Common myeloid progenitor, CD34-positive (primary cell): ENCODE data around the gene ERMAP.
"Not testable (repeated sequence)": the region's sequence is repeated elsewhere in the genome, so short reads cannot be mapped to it uniquely, and the experiment has no call there.

Experiments
- CTCF ChIA-PET: fragments of 350-600 bp; sonication (Branson Sonifier 250); formaldehyde crosslinking; loops from one replicate; lab custom pipeline; 2021; ENCODE audit warnings: antibody characterized with exemption; lab: Charles Lee
- POLR2A ChIA-PET: fragments of 350-600 bp; sonication (Branson Sonifier 250); formaldehyde crosslinking; loops from one replicate; lab custom pipeline; 2021; ENCODE audit warnings: antibody characterized with exemption; lab: Charles Lee
- DNase-seq, 3 donors: peaks; one replicate each; pipeline versions ENCODE4 v3.0.0 to v3.0.0-alpha.2; 2013
- H3K27ac ChIP-seq, 2 experiments: 1 replicate in 1 of 2; 2 replicates in 1 of 2; pipeline ENCODE4 v1.7.0; 2013; ENCODE audit warnings: inconsistent platforms in 2 of 2, low read length in 2 of 2, mild to moderate bottlenecking in 2 of 2, low read depth in 1 of 2, moderate library complexity in 1 of 2; ENCODE audit not compliant: severe bottlenecking in 2 of 2, insufficient read depth in 1 of 2, poor library complexity in 1 of 2
- H3K27me3 ChIP-seq, 5 experiments: replicated peaks in 2 of 5; 1 replicate in 3 of 5; 2 replicates in 2 of 5; pipeline versions ENCODE4 v1.6.1 to v1.7.0; 2013; ENCODE audit warnings: low read length in 4 of 5, mild to moderate bottlenecking in 2 of 5, moderate library complexity in 2 of 5, inconsistent platforms in 1 of 5; ENCODE audit not compliant: insufficient read depth in 5 of 5, control insufficient read depth in 4 of 5
- H3K36me3 ChIP-seq, 4 experiments: 1 replicate in 2 of 4; 2 replicates in 2 of 4; pipeline versions ENCODE4 v1.6.1 to v1.7.0; 2013; ENCODE audit warnings: low read length in 3 of 4, control low read depth in 1 of 4, mild to moderate bottlenecking in 1 of 4; ENCODE audit not compliant: control insufficient read depth in 4 of 4, insufficient read depth in 4 of 4
- H3K4me1 ChIP-seq, 4 experiments: 1 replicate in 3 of 4; 2 replicates in 1 of 4; pipeline versions ENCODE4 v1.6.1 to v1.7.1; 2013; ENCODE audit warnings: low read length in 3 of 4, mild to moderate bottlenecking in 3 of 4, control low read depth in 1 of 4, inconsistent platforms in 1 of 4, moderate library complexity in 1 of 4; ENCODE audit not compliant: control insufficient read depth in 4 of 4, insufficient read depth in 4 of 4; ENCODE audit errors: control extremely low read depth in 1 of 4
- H3K4me3 ChIP-seq, 7 experiments: 1 replicate in 4 of 7; 2 replicates in 3 of 7; pipeline versions ENCODE4 v1.5.1 to v1.7.0; 2013; ENCODE audit warnings: mild to moderate bottlenecking in 7 of 7, low read length in 6 of 7, moderate library complexity in 6 of 7, inconsistent platforms in 2 of 7, low read depth in 2 of 7, control low read depth in 1 of 7; ENCODE audit not compliant: insufficient read depth in 4 of 7, control insufficient read depth in 1 of 7; ENCODE audit errors: extremely low read depth in 1 of 7
- H3K9me3 ChIP-seq, 5 experiments: 1 replicate in 4 of 5; 2 replicates in 1 of 5; pipeline versions ENCODE4 v1.6.1 to v1.7.1; 2013; ENCODE audit warnings: low read length in 4 of 5, mild to moderate bottlenecking in 2 of 5, inconsistent platforms in 1 of 5, low read depth in 1 of 5, moderate library complexity in 1 of 5; ENCODE audit not compliant: control insufficient read depth in 4 of 5, insufficient read depth in 2 of 5; ENCODE audit errors: control extremely low read depth in 1 of 5
- WGBS: methylation state at CpG from one replicate; pipeline ENCODE4 v1.1.5; 2013; ENCODE audit not compliant: insufficient coverage; 5-methylcytosine and 5-hydroxymethylcytosine counted together

Gene ERMAP

GRCh38 chr1:42801832-42802473, 15.0 kb upstream of the ERMAP start:
- ChIA-PET CTCF (interaction anchor here (0.7 kb wide), 1 partner anchor 15 kb away, joined by 3 read pairs; the partner anchor contains the start of genes ERMAP and SVBP), POLR2A (no interaction called here)
- Histone ChIP-seq H3K27me3 (no peaks in the 10 kb centered on the region), H3K27ac (no peak overlapping the region), H3K9me3 (peaks cover 0 to 5% (median 0%) of the 10 kb centered on the region in 5 experiments), H3K4me1 (peaks cover 0 to 4% (median 0%) of the 10 kb centered on the region in 4 experiments), H3K36me3 (peaks cover 0 to 11% (median 6%) of the 10 kb centered on the region in 4 experiments), H3K4me3 (no peak overlapping the region)
- WGBS, result 100% methylated on average over 3 of the region's 8 CpGs
- DNase-seq, result no peak

GRCh38 chr1:42806171-42806570, 10.8 kb upstream of the ERMAP start:
- Histone ChIP-seq H3K27ac (no peak overlapping the region), H3K36me3 (peaks cover 2 to 12% (median 9%) of the 10 kb centered on the region in 4 experiments), H3K27me3 (no peaks in the 10 kb centered on the region), H3K4me3 (no peak overlapping the region), H3K9me3 (peaks cover 0 to 5% (median 0%) of the 10 kb centered on the region in 5 experiments), H3K4me1 (no peaks in the 10 kb centered on the region)
- no peak for DNase-seq
- CTCF ChIA-PET, result interaction anchor here (1.2 kb wide), 1 partner anchor 267 kb away, joined by 3 read pairs; no protein-coding TSS in a partner anchor
- POLR2A ChIA-PET, result no interaction called here

- H3K36me3 ChIP-seq, result peaks cover 2 to 12% (median 10%) of the 10 kb centered on the region in 4 experiments
- H3K4me3 ChIP-seq, result no peak overlapping the region
- no peaks in the 10 kb centered on the region for H3K4me1 ChIP-seq
- ChIA-PET CTCF (interaction anchor here (2.9 kb wide), 1 partner anchor 10 kb away, joined by 10 read pairs; the partner anchor contains the start of genes ERMAP and SVBP), POLR2A (no interaction called here)
- H3K9me3 ChIP-seq, result peaks cover 0 to 5% (median 0%) of the 10 kb centered on the region in 5 experiments
- no peak overlapping the region for H3K27ac ChIP-seq
- DNase-seq, result no peak
- 100% methylated on average over 1 of the region's 5 CpGs for WGBS
- no peaks in the 10 kb centered on the region for H3K27me3 ChIP-seq
Observed at GRCh38 chr1:42806593-42806992, 10.3 kb upstream of the ERMAP start.

GRCh38 chr1:42807056-42807668, 9.8 kb upstream of the ERMAP start:
- Histone ChIP-seq H3K4me1 (no peaks in the 10 kb centered on the region), H3K4me3 (no peak overlapping the region), H3K27me3 (no peaks in the 10 kb centered on the region), H3K27ac (no peak overlapping the region), H3K36me3 (peaks cover 2 to 12% (median 10%) of the 10 kb centered on the region in 4 experiments), H3K9me3 (peaks cover 0 to 5% (median 0%) of the 10 kb centered on the region in 5 experiments)
- CTCF ChIA-PET, result interaction anchor here (2.9 kb wide), 1 partner anchor 10 kb away, joined by 10 read pairs; the partner anchor contains the start of genes ERMAP and SVBP
- POLR2A ChIA-PET, result no interaction called here
- no peak for DNase-seq

- CTCF ChIA-PET, H3K36me3 ChIP-seq, H3K9me3 ChIP-seq, H3K4me3 ChIP-seq, DNase-seq, H3K27me3 ChIP-seq, POLR2A ChIA-PET, H3K27ac ChIP-seq: not testable (repeated sequence)
- peaks cover 10 to 21% (median 16%) of the 10 kb centered on the region in 4 experiments for H3K4me1 ChIP-seq
- WGBS, result no CpG with 5 or more reads among the region's 3 CpGs
Observed at GRCh38 chr1:42814815-42815214, 2.1 kb upstream of the ERMAP start.

GRCh38 chr1:42815941-42816584, 859 bp upstream of the ERMAP start:
- peaks cover 0 to 6% (median 1%) of the 10 kb centered on the region in 4 experiments for H3K36me3 ChIP-seq
- H3K4me3 ChIP-seq, result peak overlapping the region; percentile 79 to 91 (median 82)
- H3K27me3 ChIP-seq, result no peaks in the 10 kb centered on the region
- CTCF ChIA-PET, result interaction anchor here (1.4 to 2.7 kb wide), 2 partner anchors 8 to 259 kb away, joined by 3 to 10 read pairs; no protein-coding TSS in a partner anchor
- POLR2A ChIA-PET, result interaction anchor here (0.6 to 1.5 kb wide), 5 partner anchors 30 to 603 kb away, joined by 3 read pairs; partner anchors contain the start of genes C1orf50, P3H1 and ZNF691
- peak overlapping the region; percentile 56 to 80 for H3K27ac ChIP-seq
- DNase-seq, result peak; percentile 8 to 55 (median 42)
- WGBS, result 28% methylated on average over 6 of the region's 7 CpGs
- H3K9me3 ChIP-seq, result no peaks in the 10 kb centered on the region
- H3K4me1 ChIP-seq, result peaks cover 10 to 21% (median 16%) of the 10 kb centered on the region in 4 experiments
